K562 (cell line): ENCODE data around the gene ARL14EP. TPM values are rescaled to one million over a fixed set of nuclear protein-coding genes. Genes with fewer than 3 reads are reported as not detected.

ENCODE experiments used
- ATAC-seq: fragments of 200-7000 bp; cut with Tn5 transposase; 3 replicates; pipeline ENCODE4 v1.9.1; 2020; ENCODE audit warnings: moderate library complexity
- BruUV-seq: library from RNA; stranded (reverse); fragments of 400-500 nt; replicated peaks from 2 replicates; lab custom pipeline; 2021; lab: Mats Ljungman, UMichigan
- CTCF ChIA-PET: fragments of 300-600 bp; formaldehyde crosslinking; extraction: SDS; loops from one replicate; lab custom pipeline; 2021; ENCODE audit warnings: low intra/inter-chr PET ratio; lab: Yijun Ruan, JAX
- POLR2A ChIA-PET: fragments of 300-600, 350-650 bp; sonication (Branson Sonifier 250); formaldehyde crosslinking; extraction: SDS; loops from one replicate; lab custom pipeline; 2021; ENCODE audit warnings: antibody characterized with exemption, inconsistent platforms; lab: Yijun Ruan, JAX
- DNase-seq, 4 experiments: peaks; one replicate each; pipeline versions ENCODE4 v3.0.0 to v3.0.0-alpha.2; 2011 to 2018; ENCODE audit warnings: low spot score in 3 of 4, mixed read lengths in 3 of 4; ENCODE audit errors: extremely low read depth in 1 of 4
- FAIRE-seq: peaks from 2 replicates; lab custom pipeline; 2011; peaks lifted over from hg19 to GRCh38; lab: Jason Lieb, UNC
- H2AFZ ChIP-seq: 2 replicates; pipeline ENCODE4 v1.6.0; 2011; ENCODE audit warnings: low read depth, low read length, control low read depth, inconsistent platforms
- H3K27ac ChIP-seq: fragments of 200-600 bp; 3 replicates; pipeline ENCODE4 v1.8.0; 2011; ENCODE audit warnings: low read depth, mild to moderate bottlenecking, control low read depth, inconsistent platforms, low read length, moderate library complexity, mixed read lengths; ENCODE audit errors: extremely low read depth
- H3K27me3 ChIP-seq, 2 experiments: fragments of 300-600 bp in 1 of 2; 2 replicates in 1 of 2; 3 replicates in 1 of 2; pipeline versions ENCODE4 v1.6.0 to v1.8.0; 2011; ENCODE audit warnings: inconsistent platforms in 2 of 2, low read length in 2 of 2, mild to moderate bottlenecking in 1 of 2, mixed read lengths in 1 of 2, moderate library complexity in 1 of 2; ENCODE audit not compliant: control insufficient read depth in 2 of 2, insufficient read depth in 2 of 2
- H3K36me3 ChIP-seq: fragments of 300-600 bp; 3 replicates; pipeline ENCODE4 v1.8.0; 2011; ENCODE audit warnings: mild to moderate bottlenecking, low read length, inconsistent platforms; ENCODE audit not compliant: control insufficient read depth, insufficient read depth
- H3K4me1 ChIP-seq, 2 experiments: fragments of 200-600 bp in 1 of 2; replicated peaks in 1 of 2; 2 replicates in 1 of 2; 3 replicates in 1 of 2; pipeline versions ENCODE4 v1.5.1 to v1.8.0; 2011; ENCODE audit warnings: inconsistent platforms in 2 of 2, low read length in 2 of 2, mild to moderate bottlenecking in 1 of 2, mixed read lengths in 1 of 2, moderate library complexity in 1 of 2; ENCODE audit not compliant: control insufficient read depth in 2 of 2, insufficient read depth in 2 of 2
- H3K4me2 ChIP-seq: 2 replicates; pipeline ENCODE4 v1.6.1; 2011; ENCODE audit warnings: low read length, control low read depth, inconsistent platforms, mixed read lengths; ENCODE audit not compliant: insufficient read depth
- H3K4me3 ChIP-seq: fragments of 200-600 bp; sonication (generic), shearing (Covaris generic); 2 replicates; pipeline ENCODE4 v1.5.1; 2016; ENCODE audit warnings: control low read depth, inconsistent platforms
- H3K79me2 ChIP-seq: fragments of 200-600 bp; 3 replicates; pipeline ENCODE4 v1.8.0; 2011; ENCODE audit warnings: low read length, inconsistent platforms; ENCODE audit not compliant: control insufficient read depth, insufficient read depth
- H3K9ac ChIP-seq, 2 experiments: 2 replicates each; pipeline versions ENCODE4 v1.6.0 to v1.6.1; 2011; ENCODE audit warnings: low read depth in 2 of 2, low read length in 2 of 2, control low read depth in 1 of 2, inconsistent platforms in 1 of 2, mild to moderate bottlenecking in 1 of 2, mixed read lengths in 1 of 2; ENCODE audit not compliant: insufficient read depth in 1 of 2
- H3K9me1 ChIP-seq: one replicate; pipeline ENCODE4 v1.6.0; 2011; ENCODE audit warnings: inconsistent platforms, mild to moderate bottlenecking, low read length, moderate library complexity; ENCODE audit not compliant: control insufficient read depth, insufficient read depth
- H3K9me3 ChIP-seq: replicated peaks from 2 replicates; pipeline ENCODE4 v1.5.1; 2011; ENCODE audit warnings: low read depth, low read length, inconsistent platforms; ENCODE audit not compliant: control insufficient read depth, insufficient read depth
- H4K20me1 ChIP-seq: replicated peaks from 2 replicates; pipeline ENCODE4 v1.6.1; 2011; ENCODE audit warnings: low read length, inconsistent platforms, mixed read lengths; ENCODE audit not compliant: control insufficient read depth, insufficient read depth
- ATF1 ChIP-seq, 2 experiments: fragments of 450-650 bp in 1 of 2; IDR thresholded peaks; 2 replicates each; pipeline ENCODE4 v1.6.1; 2016; ENCODE audit warnings: missing compliant biosample characterization in 1 of 2, missing genetic modification characterization in 1 of 2
- ATF3 ChIP-seq, 2 experiments: fragments of 450-650 bp in 1 of 2; sonication (generic) in 1 of 2; formaldehyde crosslinking in 1 of 2; IDR thresholded peaks in 1 of 2; conservative IDR thresholded peaks in 1 of 2; 2 replicates each; pipeline versions ENCODE4 v1.6.1 to v1.8.1; 2016 to 2023; ENCODE audit warnings: mild to moderate bottlenecking in 2 of 2, moderate library complexity in 2 of 2, inconsistent platforms in 1 of 2, missing genetic modification reagents in 1 of 2
- ATF7 ChIP-seq: fragments of 450-650 bp; IDR thresholded peaks from 2 replicates; pipeline ENCODE4 v1.7.1; 2014; ENCODE audit warnings: mild to moderate bottlenecking, moderate library complexity
- CREM ChIP-seq: IDR thresholded peaks from 2 replicates; pipeline ENCODE4 v1.6.1; 2014; ENCODE audit warnings: antibody characterized with exemption, low read depth
- CUX1 ChIP-seq: fragments of 200-800 bp; sonication (Bioruptor generic); IDR thresholded peaks from 2 replicates; pipeline ENCODE4 v1.6.1; 2016; ENCODE audit warnings: missing genetic modification characterization, missing compliant biosample characterization
- ESRRA ChIP-seq: fragments of 450-650 bp; IDR thresholded peaks from 2 replicates; pipeline ENCODE4 v1.6.1; 2014; ENCODE audit warnings: low read depth, mild to moderate bottlenecking, moderate library complexity, borderline replicate concordance
- FOXO4 ChIP-seq: fragments of 450-650 bp; formaldehyde crosslinking; IDR thresholded peaks from 2 replicates; pipeline ENCODE4 v1.4.0; 2020; ENCODE audit warnings: mild to moderate bottlenecking, moderate library complexity
- GABPA ChIP-seq: fragments of 200-800 bp; sonication (Bioruptor generic); conservative IDR thresholded peaks from 2 replicates; pipeline ENCODE4 v1.6.1; 2016; ENCODE audit warnings: low read depth, missing genetic modification characterization, missing compliant biosample characterization
- GATAD2B ChIP-seq: fragments of 450-650 bp; IDR thresholded peaks from 2 replicates; pipeline ENCODE4 v1.6.1; 2017; ENCODE audit warnings: mild to moderate bottlenecking, borderline replicate concordance
- RBM34 ChIP-seq: fragments of 200-400 bp; formaldehyde crosslinking; IDR thresholded peaks from 2 replicates; pipeline ENCODE4 v1.6.1; 2018; ENCODE audit warnings: low read length, borderline replicate concordance; ENCODE audit not compliant: insufficient read depth
- RFX5 ChIP-seq: IDR thresholded peaks from 2 replicates; pipeline ENCODE4 v1.6.1; 2011; ENCODE audit warnings: low read depth, mild to moderate bottlenecking, improper control_type of control experiment, low read length
- ZNF766 ChIP-seq: fragments of 200-800 bp; sonication (Bioruptor generic); conservative IDR thresholded peaks from 2 replicates; pipeline ENCODE4 v1.6.1; 2016; ENCODE audit warnings: missing genetic modification characterization, missing compliant biosample characterization
- WGBS: fragments of 100-300 bp; shearing (Covaris generic); methylation state at CpG from one replicate; pipeline ENCODE4 v1.1.6; 2016; ENCODE audit warnings: low coverage, mixed read lengths; ENCODE audit not compliant: insufficient coverage; ENCODE audit errors: missing lambda C conversion rate; 5-methylcytosine and 5-hydroxymethylcytosine counted together
- in situ Hi-C: fragments of 300-500 bp; cut with MboI; formaldehyde crosslinking; loops from 4 replicates; pipeline ENCODE4 v1.15.0; 2018; ENCODE audit warnings: inconsistent platforms, mixed read lengths
- intact Hi-C: fragments of 100-400 bp; cut with micrococcal nuclease; formaldehyde crosslinking; loops from 2 replicates; pipeline ENCODE4 v1.14.2; 2022
- polyA plus RNA-seq, 8 experiments: library from polyadenylated mRNA; depleted of rRNA in 4 of 8; stranded (reverse) in 5 of 8; unstranded in 3 of 8; fragments of >200 nt; fragmentation: Nextera tagmentation in 2 of 8; fragmentation: Illumina TruSeq in 1 of 8; extraction: Ambion mirVana in 2 of 8; extraction: Trizol in 1 of 8; gene quantifications; 2 replicates each; pipeline versions ENCODE4 v1.2.1 to v1.2.3, GENCODE V29; 2011 to 2014; ENCODE audit warnings: inconsistent platforms in 1 of 8, missing spikeins in 1 of 8
- total RNA-seq, 7 experiments: library from RNA; depleted of rRNA in 6 of 7; stranded (reverse); fragments of >200 nt in 6 of 7; fragmentation: Illumina TruSeq in 2 of 7; extraction: Trizol in 2 of 7; gene quantifications; 2 replicates each; pipeline versions ENCODE4 v1.2.1 to v1.2.3, GENCODE V29; 2011 to 2021; ENCODE audit warnings: low replicate concordance in 1 of 7

The ARL14EP gene
- total and polyA plus RNA-seq, 9 of the 15 experiments (the other 6 are each of a cell fraction or from before 2014, with no cell fraction given), result 11.4 to 42.7 (median 25.9) TPM

- TF ChIP-seq CUX1, result no peak
These were observed 43.1 kb downstream of the ARL14EP start (continued) for GRCh38 chr11:30365793-30366517.

GRCh38 chr11:30368394-30368793 is 45.5 kb downstream of the ARL14EP start:
- Histone ChIP-seq H3K79me2 (no peaks in the 10 kb centered on the region), H3K27ac (no peak overlapping the region), H3K9me3 (no peaks in the 10 kb centered on the region), H3K4me1 (peaks cover 0 to 3% of the 10 kb centered on the region in 2 experiments; a peak in 1 of 5 replicates), H2AFZ (no peak overlapping the region), H3K4me2 (no peak overlapping the region), H3K9ac (no peak overlapping the region), H3K27me3 (no peaks in the 10 kb centered on the region), H3K9me1 (no peaks in the 10 kb centered on the region), H3K4me3 (no peak overlapping the region), H4K20me1 (no peaks in the 10 kb centered on the region), H3K36me3 (no peaks in the 10 kb centered on the region)
- DNase-seq (no peak), ATAC-seq (no peak), FAIRE-seq (no peak)
- WGBS, result 0% methylated on average over 4 of the region's 4 CpGs
- BruUV-seq, result no TSS peak
- TF ChIP-seq ZNF766 (CRISPR knock-in tag), result no peak
- no peak for TF ChIP-seq FOXO4
- peak; percentile 58 for TF ChIP-seq ATF3 (IDR thresholded peaks at IDR 0.05)
- TF ChIP-seq ATF3 (CRISPR knock-in tag; conservative IDR thresholded peaks at IDR 0.05), result no peak
- no peak for TF ChIP-seq GATAD2B
- peak; percentile 33; the same call in 1 of the 2 replicates for TF ChIP-seq ATF7
- peak; percentile 33; the same call in 1 of the 2 replicates for TF ChIP-seq CREM
- TF ChIP-seq RBM34, result no peak
- TF ChIP-seq ESRRA, result no peak
- TF ChIP-seq RFX5, result no peak
- no peak for TF ChIP-seq GABPA (tag)
- TF ChIP-seq ATF1 (CRISPR knock-in tag; IDR thresholded peaks at IDR 0.05), result no peak
- peak; percentile 64 for TF ChIP-seq ATF1 (tag; IDR thresholded peaks at IDR 0.05)
- intact Hi-C loops, result no loop called here
- ChIA-PET CTCF (no interaction called here), POLR2A (no interaction called here)
- in situ Hi-C loops, result no loop called here
